ENCODE measurements around the gene TTBK2. TPM values are rescaled to one million over a fixed set of nuclear protein-coding genes. Genes with fewer than 3 reads are reported as not detected.

TTBK2 gene
- total RNA-seq, 1 experiment from 2014 or later = 18.6 TPM

DNA sequence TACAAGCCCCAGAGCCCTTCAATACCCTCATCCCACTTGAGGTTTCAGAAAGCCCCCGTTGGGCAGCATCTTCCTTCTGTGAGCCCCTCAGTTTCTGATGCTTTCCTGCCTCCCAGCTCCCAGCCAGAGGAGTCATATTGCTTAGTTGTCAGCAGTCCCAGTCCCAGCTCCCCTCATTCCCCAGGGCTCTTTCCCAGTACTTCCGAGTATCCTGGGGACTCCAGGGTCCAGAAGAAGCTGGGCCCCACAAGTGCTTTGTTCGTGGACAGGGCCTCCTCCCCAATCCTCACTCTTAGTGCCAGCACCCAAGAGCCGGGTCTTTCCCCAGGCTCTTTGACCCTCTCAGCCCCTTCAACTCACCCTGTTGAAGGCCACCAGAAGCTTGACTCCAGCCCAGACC lies 227.6 kb downstream of the TTBK2 start (continued):
- TF ChIP-seq, protein P1, sequence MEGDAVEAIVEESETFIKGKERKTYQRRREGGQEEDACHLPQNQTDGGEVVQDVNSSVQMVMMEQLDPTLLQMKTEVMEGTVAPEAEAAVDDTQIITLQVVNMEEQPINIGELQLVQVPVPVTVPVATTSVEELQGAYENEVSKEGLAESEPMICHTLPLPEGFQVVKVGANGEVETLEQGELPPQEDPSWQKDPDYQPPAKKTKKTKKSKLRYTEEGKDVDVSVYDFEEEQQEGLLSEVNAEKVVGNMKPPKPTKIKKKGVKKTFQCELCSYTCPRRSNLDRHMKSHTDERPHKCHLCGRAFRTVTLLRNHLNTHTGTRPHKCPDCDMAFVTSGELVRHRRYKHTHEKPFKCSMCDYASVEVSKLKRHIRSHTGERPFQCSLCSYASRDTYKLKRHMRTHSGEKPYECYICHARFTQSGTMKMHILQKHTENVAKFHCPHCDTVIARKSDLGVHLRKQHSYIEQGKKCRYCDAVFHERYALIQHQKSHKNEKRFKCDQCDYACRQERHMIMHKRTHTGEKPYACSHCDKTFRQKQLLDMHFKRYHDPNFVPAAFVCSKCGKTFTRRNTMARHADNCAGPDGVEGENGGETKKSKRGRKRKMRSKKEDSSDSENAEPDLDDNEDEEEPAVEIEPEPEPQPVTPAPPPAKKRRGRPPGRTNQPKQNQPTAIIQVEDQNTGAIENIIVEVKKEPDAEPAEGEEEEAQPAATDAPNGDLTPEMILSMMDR (IDR thresholded peaks at IDR 0.05) = no peak
- no peak for TF ChIP-seq NFYB (CRISPR knock-in tag; conservative IDR thresholded peaks at IDR 0.05; ENCODE audit: low read depth)
- no peak for TF ChIP-seq ZNF138 (CRISPR knock-in tag; conservative IDR thresholded peaks at IDR 0.05)
- TF ChIP-seq, protein P2, sequence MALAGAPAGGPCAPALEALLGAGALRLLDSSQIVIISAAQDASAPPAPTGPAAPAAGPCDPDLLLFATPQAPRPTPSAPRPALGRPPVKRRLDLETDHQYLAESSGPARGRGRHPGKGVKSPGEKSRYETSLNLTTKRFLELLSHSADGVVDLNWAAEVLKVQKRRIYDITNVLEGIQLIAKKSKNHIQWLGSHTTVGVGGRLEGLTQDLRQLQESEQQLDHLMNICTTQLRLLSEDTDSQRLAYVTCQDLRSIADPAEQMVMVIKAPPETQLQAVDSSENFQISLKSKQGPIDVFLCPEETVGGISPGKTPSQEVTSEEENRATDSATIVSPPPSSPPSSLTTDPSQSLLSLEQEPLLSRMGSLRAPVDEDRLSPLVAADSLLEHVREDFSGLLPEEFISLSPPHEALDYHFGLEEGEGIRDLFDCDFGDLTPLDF (CRISPR knock-in tag; IDR thresholded peaks at IDR 0.05) = no peak
- TF ChIP-seq, protein P3, sequence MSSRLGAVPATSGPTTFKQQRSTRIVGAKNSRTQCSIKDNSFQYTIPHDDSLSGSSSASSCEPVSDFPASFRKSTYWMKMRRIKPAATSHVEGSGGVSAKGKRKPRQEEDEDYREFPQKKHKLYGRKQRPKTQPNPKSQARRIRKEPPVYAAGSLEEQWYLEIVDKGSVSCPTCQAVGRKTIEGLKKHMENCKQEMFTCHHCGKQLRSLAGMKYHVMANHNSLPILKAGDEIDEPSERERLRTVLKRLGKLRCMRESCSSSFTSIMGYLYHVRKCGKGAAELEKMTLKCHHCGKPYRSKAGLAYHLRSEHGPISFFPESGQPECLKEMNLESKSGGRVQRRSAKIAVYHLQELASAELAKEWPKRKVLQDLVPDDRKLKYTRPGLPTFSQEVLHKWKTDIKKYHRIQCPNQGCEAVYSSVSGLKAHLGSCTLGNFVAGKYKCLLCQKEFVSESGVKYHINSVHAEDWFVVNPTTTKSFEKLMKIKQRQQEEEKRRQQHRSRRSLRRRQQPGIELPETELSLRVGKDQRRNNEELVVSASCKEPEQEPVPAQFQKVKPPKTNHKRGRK (CRISPR knock-in tag; IDR thresholded peaks at IDR 0.05; ENCODE audit: borderline replicate concordance) = no peak
- TF ChIP-seq RORB (CRISPR knock-in tag; IDR thresholded peaks at IDR 0.05) = no peak
- TF ChIP-seq ZNF396 (CRISPR knock-in tag; IDR thresholded peaks at IDR 0.05; ENCODE audit: borderline replicate concordance) = no peak
- TF ChIP-seq NFE2L1 (CRISPR knock-in tag; IDR thresholded peaks at IDR 0.05) = no peak

DNA sequence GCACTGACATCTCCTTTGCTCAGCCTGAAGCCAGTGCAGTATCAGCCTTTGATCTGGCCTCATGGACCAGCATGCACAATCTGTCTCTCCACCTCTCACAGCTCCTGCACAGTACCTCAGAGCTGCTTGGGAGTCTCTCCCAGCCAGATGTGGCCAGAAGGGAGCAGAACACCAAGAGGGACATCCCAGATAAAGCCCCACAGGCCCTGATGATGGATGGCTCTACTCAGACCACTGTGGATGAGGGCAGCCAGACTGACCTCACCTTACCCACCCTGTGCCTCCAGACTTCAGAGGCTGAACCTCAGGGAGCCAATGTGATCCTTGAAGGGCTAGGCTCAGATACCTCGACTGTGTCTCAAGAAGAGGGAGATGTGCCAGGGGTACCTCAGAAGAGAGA lies 228.0 kb downstream of the TTBK2 start:
- no peak overlapping the region for H3K4me3 Mint-ChIP-seq
- H3K9me3 Mint-ChIP-seq = no peaks in the 10 kb centered on the region
- ATAC-seq (no peak), DNase-seq (ENCODE audit: low spot score) (no peak)
- CTCF ChIA-PET = no interaction called here
- H3K27me3 Mint-ChIP-seq (ENCODE audit: low read depth) = no peaks in the 10 kb centered on the region
- H3K4me1 Mint-ChIP-seq = no peaks in the 10 kb centered on the region
- H3K36me3 Mint-ChIP-seq = no peaks in the 10 kb centered on the region; the same call in none of the 2 replicates
- no peak overlapping the region for H3K27ac Mint-ChIP-seq
- POLR2A ChIA-PET = no interaction called here
- TF ChIP-seq, protein P4, sequence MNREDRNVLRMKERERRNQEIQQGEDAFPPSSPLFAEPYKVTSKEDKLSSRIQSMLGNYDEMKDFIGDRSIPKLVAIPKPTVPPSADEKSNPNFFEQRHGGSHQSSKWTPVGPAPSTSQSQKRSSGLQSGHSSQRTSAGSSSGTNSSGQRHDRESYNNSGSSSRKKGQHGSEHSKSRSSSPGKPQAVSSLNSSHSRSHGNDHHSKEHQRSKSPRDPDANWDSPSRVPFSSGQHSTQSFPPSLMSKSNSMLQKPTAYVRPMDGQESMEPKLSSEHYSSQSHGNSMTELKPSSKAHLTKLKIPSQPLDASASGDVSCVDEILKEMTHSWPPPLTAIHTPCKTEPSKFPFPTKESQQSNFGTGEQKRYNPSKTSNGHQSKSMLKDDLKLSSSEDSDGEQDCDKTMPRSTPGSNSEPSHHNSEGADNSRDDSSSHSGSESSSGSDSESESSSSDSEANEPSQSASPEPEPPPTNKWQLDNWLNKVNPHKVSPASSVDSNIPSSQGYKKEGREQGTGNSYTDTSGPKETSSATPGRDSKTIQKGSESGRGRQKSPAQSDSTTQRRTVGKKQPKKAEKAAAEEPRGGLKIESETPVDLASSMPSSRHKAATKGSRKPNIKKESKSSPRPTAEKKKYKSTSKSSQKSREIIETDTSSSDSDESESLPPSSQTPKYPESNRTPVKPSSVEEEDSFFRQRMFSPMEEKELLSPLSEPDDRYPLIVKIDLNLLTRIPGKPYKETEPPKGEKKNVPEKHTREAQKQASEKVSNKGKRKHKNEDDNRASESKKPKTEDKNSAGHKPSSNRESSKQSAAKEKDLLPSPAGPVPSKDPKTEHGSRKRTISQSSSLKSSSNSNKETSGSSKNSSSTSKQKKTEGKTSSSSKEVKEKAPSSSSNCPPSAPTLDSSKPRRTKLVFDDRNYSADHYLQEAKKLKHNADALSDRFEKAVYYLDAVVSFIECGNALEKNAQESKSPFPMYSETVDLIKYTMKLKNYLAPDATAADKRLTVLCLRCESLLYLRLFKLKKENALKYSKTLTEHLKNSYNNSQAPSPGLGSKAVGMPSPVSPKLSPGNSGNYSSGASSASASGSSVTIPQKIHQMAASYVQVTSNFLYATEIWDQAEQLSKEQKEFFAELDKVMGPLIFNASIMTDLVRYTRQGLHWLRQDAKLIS (CRISPR knock-in tag; IDR thresholded peaks at IDR 0.05; ENCODE audit: borderline replicate concordance) = no peak
- TF ChIP-seq GRHL2 (CRISPR knock-in tag; IDR thresholded peaks at IDR 0.05; ENCODE audit: insufficient replicate concordance, severe bottlenecking) (no peak), ZNF121 (CRISPR knock-in tag; IDR thresholded peaks at IDR 0.05) (no peak), CREB1 (CRISPR knock-in tag; IDR thresholded peaks at IDR 0.05) (no peak), KAT7 (CRISPR knock-in tag; IDR thresholded peaks at IDR 0.05; ENCODE audit: borderline replicate concordance) (no peak), FOXP1 (CRISPR knock-in tag; IDR thresholded peaks at IDR 0.05; ENCODE audit: borderline replicate concordance) (no peak), SMAD4 (CRISPR knock-in tag; IDR thresholded peaks at IDR 0.05) (no peak), MYBL2 (CRISPR knock-in tag; IDR thresholded peaks at IDR 0.05) (no peak), ZNF219 (CRISPR knock-in tag; IDR thresholded peaks at IDR 0.05; ENCODE audit: borderline replicate concordance) (no peak), CREM (CRISPR knock-in tag; IDR thresholded peaks at IDR 0.05) (no peak), ESRRA (CRISPR knock-in tag; IDR thresholded peaks at IDR 0.05; ENCODE audit: borderline replicate concordance) (no peak)
- TF ChIP-seq, protein P5, sequence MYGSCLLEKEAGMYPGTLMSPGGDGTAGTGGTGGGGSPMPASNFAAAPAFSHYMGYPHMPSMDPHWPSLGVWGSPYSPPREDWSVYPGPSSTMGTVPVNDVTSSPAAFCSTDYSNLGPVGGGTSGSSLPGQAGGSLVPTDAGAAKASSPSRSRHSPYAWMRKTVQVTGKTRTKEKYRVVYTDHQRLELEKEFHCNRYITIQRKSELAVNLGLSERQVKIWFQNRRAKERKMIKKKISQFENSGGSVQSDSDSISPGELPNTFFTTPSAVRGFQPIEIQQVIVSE (CRISPR knock-in tag; IDR thresholded peaks at IDR 0.05; ENCODE audit: borderline replicate concordance) = no peak
- TF ChIP-seq, protein P6, sequence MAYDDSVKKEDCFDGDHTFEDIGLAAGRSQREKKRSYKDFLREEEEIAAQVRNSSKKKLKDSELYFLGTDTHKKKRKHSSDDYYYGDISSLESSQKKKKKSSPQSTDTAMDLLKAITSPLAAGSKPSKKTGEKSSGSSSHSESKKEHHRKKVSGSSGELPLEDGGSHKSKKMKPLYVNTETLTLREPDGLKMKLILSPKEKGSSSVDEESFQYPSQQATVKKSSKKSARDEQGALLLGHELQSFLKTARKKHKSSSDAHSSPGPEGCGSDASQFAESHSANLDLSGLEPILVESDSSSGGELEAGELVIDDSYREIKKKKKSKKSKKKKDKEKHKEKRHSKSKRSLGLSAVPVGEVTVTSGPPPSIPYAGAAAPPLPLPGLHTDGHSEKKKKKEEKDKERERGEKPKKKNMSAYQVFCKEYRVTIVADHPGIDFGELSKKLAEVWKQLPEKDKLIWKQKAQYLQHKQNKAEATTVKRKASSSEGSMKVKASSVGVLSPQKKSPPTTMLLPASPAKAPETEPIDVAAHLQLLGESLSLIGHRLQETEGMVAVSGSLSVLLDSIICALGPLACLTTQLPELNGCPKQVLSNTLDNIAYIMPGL (CRISPR knock-in tag; IDR thresholded peaks at IDR 0.05) = no peak
- TF ChIP-seq, protein P7, sequence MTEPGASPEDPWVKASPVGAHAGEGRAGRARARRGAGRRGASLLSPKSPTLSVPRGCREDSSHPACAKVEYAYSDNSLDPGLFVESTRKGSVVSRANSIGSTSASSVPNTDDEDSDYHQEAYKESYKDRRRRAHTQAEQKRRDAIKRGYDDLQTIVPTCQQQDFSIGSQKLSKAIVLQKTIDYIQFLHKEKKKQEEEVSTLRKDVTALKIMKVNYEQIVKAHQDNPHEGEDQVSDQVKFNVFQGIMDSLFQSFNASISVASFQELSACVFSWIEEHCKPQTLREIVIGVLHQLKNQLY (CRISPR knock-in tag; IDR thresholded peaks at IDR 0.05) = no peak
- TF ChIP-seq, protein P8, sequence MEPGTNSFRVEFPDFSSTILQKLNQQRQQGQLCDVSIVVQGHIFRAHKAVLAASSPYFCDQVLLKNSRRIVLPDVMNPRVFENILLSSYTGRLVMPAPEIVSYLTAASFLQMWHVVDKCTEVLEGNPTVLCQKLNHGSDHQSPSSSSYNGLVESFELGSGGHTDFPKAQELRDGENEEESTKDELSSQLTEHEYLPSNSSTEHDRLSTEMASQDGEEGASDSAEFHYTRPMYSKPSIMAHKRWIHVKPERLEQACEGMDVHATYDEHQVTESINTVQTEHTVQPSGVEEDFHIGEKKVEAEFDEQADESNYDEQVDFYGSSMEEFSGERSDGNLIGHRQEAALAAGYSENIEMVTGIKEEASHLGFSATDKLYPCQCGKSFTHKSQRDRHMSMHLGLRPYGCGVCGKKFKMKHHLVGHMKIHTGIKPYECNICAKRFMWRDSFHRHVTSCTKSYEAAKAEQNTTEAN (CRISPR knock-in tag; IDR thresholded peaks at IDR 0.05) = no peak
- TF ChIP-seq, protein P9, sequence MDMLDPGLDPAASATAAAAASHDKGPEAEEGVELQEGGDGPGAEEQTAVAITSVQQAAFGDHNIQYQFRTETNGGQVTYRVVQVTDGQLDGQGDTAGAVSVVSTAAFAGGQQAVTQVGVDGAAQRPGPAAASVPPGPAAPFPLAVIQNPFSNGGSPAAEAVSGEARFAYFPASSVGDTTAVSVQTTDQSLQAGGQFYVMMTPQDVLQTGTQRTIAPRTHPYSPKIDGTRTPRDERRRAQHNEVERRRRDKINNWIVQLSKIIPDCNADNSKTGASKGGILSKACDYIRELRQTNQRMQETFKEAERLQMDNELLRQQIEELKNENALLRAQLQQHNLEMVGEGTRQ (CRISPR knock-in tag; IDR thresholded peaks at IDR 0.05) = no peak

Measured in WTC11 (cell line).